GM12878 (cell line): ENCODE measurements around the gene UVRAG. TPM values are rescaled to one million over a fixed set of nuclear protein-coding genes. Genes with fewer than 3 reads are reported as not detected.

Experiments used
- ATAC-seq: fragments of 200-7000 bp; cut with Tn5 transposase; 3 replicates; pipeline ENCODE4 v1.9.1; 2020; ENCODE audit warnings: mild to moderate bottlenecking, moderate library complexity
- BruUV-seq: library from RNA; stranded (reverse); fragments of 400-500 nt; replicated peaks from 2 replicates; lab custom pipeline; 2021; lab: Mats Ljungman, UMichigan
- CTCF ChIA-PET: fragments of 300-600 bp; sonication (Branson Sonifier 250); formaldehyde crosslinking; extraction: SDS; loops from one replicate; lab custom pipeline; 2021; ENCODE audit warnings: inconsistent platforms; lab: Yijun Ruan, JAX
- POLR2A ChIA-PET: fragments of 350-600 bp; formaldehyde crosslinking; extraction: SDS; loops from one replicate; lab custom pipeline; 2021; ENCODE audit warnings: inconsistent platforms; lab: Charles Lee
- RAD21 ChIA-PET: fragments of 300-600 bp; sonication (Branson Sonifier 250); formaldehyde crosslinking; loops from one replicate; lab custom pipeline; 2023; ENCODE audit warnings: antibody characterized with exemption; ENCODE audit not compliant: unreplicated experiment; lab: Charles Lee
- SMC1A ChIA-PET: fragments of 300-600 bp; sonication (Branson Sonifier 250); formaldehyde crosslinking; loops from one replicate; lab custom pipeline; 2023; ENCODE audit not compliant: unreplicated experiment, uncharacterized antibody; lab: Charles Lee
- DNase-seq: peaks from one replicate; pipeline ENCODE4 v3.0.0-alpha.2; 2011; ENCODE audit warnings: low read depth, low spot score
- FAIRE-seq: peaks from 3 replicates; lab custom pipeline; 2011; peaks lifted over from hg19 to GRCh38; lab: Jason Lieb, UNC
- H2AFZ ChIP-seq: 2 replicates; pipeline ENCODE4 v1.6.0; 2011; ENCODE audit warnings: low read depth, low read length, control low read depth; ENCODE audit not compliant: control insufficient read depth
- H3K27ac ChIP-seq: 2 replicates; pipeline ENCODE4 v1.5.1; 2011; ENCODE audit warnings: control low read depth; ENCODE audit not compliant: control insufficient read depth, insufficient read depth
- H3K27me3 ChIP-seq, 2 experiments: replicated peaks in 1 of 2; 2 replicates each; pipeline versions ENCODE4 v1.6.0 to v1.6.1; 2011; ENCODE audit warnings: low read length in 1 of 2; ENCODE audit not compliant: control insufficient read depth in 2 of 2, insufficient read depth in 2 of 2
- H3K36me3 ChIP-seq, 2 experiments: 2 replicates each; pipeline ENCODE4 v1.5.1; 2011; ENCODE audit warnings: low read length in 1 of 2; ENCODE audit not compliant: control insufficient read depth in 2 of 2, insufficient read depth in 2 of 2
- H3K4me1 ChIP-seq: 2 replicates; pipeline ENCODE4 v1.6.1; 2011; ENCODE audit warnings: mild to moderate bottlenecking, low read length, moderate library complexity, mixed read lengths; ENCODE audit not compliant: control insufficient read depth, insufficient read depth
- H3K4me2 ChIP-seq: 2 replicates; pipeline ENCODE4 v1.6.0; 2011; ENCODE audit warnings: control low read depth; ENCODE audit not compliant: control insufficient read depth, insufficient read depth
- H3K4me3 ChIP-seq: fragments of 200-600 bp; sonication (generic); 2 replicates; pipeline ENCODE4 v1.5.1; 2016
- H3K79me2 ChIP-seq: 2 replicates; pipeline ENCODE4 v1.6.0; 2011; ENCODE audit warnings: low read length; ENCODE audit not compliant: control insufficient read depth, insufficient read depth
- H3K9ac ChIP-seq: 2 replicates; pipeline ENCODE4 v1.8.0; 2011; ENCODE audit warnings: low read length, control low read depth, mixed read lengths; ENCODE audit not compliant: control insufficient read depth, insufficient read depth
- H3K9me3 ChIP-seq: replicated peaks from 3 replicates; pipeline ENCODE4 v1.5.1; 2011; ENCODE audit warnings: mild to moderate bottlenecking, low read length; ENCODE audit not compliant: control insufficient read depth, insufficient read depth
- H4K20me1 ChIP-seq: 2 replicates; pipeline ENCODE4 v1.6.0; 2011; ENCODE audit not compliant: control insufficient read depth, insufficient read depth
- CTCF ChIP-seq, 3 experiments: IDR thresholded peaks in 2 of 3; conservative IDR thresholded peaks in 1 of 3; 2 replicates each; pipeline ENCODE4 v1.5.1; 2011; ENCODE audit warnings: low read depth in 3 of 3, low read length in 3 of 3, mild to moderate bottlenecking in 3 of 3, control low read depth in 2 of 3, moderate library complexity in 2 of 3, inconsistent platforms in 1 of 3, mixed read lengths in 1 of 3; ENCODE audit not compliant: control insufficient read depth in 2 of 3, insufficient read depth in 1 of 3; ENCODE audit errors: extremely low read depth in 1 of 3
- RAD21 ChIP-seq: IDR thresholded peaks from 2 replicates; pipeline ENCODE4 v1.6.1; 2011; ENCODE audit warnings: mild to moderate bottlenecking, low read depth, low read length, moderate library complexity; ENCODE audit not compliant: insufficient read depth
- SMC3 ChIP-seq: IDR thresholded peaks from 2 replicates; pipeline ENCODE4 v1.6.1; 2011; ENCODE audit warnings: low read length, improper control_type of control experiment, borderline replicate concordance
- ZNF274 ChIP-seq: IDR thresholded peaks from one replicate; pipeline ENCODE4 v1.8.0; 2011; ENCODE audit not compliant: insufficient read length, insufficient read depth
- WGBS: methylation state at CpG from one replicate; pipeline ENCODE4 v1.1.6; 2016; ENCODE audit warnings: low lambda C conversion rate; ENCODE audit not compliant: insufficient replicate concordance, insufficient coverage; ENCODE audit errors: missing lambda C conversion rate; 5-methylcytosine and 5-hydroxymethylcytosine counted together
- in situ Hi-C: fragments of 300-500 bp; cut with MboI; formaldehyde crosslinking; loops from 9 replicates; pipeline ENCODE4 v1.14.3; 2018; ENCODE audit warnings: mixed read lengths
- intact Hi-C: fragments of 100-400 bp; cut with micrococcal nuclease; formaldehyde crosslinking; loops from one replicate; pipeline ENCODE4 v1.14.2; 2022; ENCODE audit not compliant: unreplicated experiment
- polyA plus RNA-seq, 11 experiments: library from polyadenylated mRNA; depleted of rRNA in 4 of 11; unstranded in 6 of 11; stranded (reverse) in 5 of 11; fragments of >200 nt; fragmentation: Nextera tagmentation in 4 of 11; fragmentation: Illumina TruSeq in 1 of 11; extraction: Ambion mirVana in 4 of 11; extraction: Trizol in 1 of 11; gene quantifications; 1 replicate in 1 of 11; 2 replicates in 10 of 11; pipeline versions ENCODE4 v1.2.1 to v1.2.3, GENCODE V29; 2011 to 2016; ENCODE audit warnings: inconsistent platforms in 2 of 11, missing spikeins in 2 of 11, low read depth in 1 of 11
- total RNA-seq, 4 experiments: library from RNA; depleted of rRNA in 3 of 4; stranded (reverse); fragments of >200 nt in 3 of 4; fragmentation: Illumina TruSeq in 1 of 4; extraction: Trizol in 1 of 4; gene quantifications; 2 replicates each; pipeline versions ENCODE4 v1.2.1 to v1.2.3, GENCODE V29; 2013 to 2021

Gene UVRAG
- total and polyA plus RNA-seq, 10 of the 15 experiments (the other 5 are each of a cell fraction or from before 2014, with no cell fraction given): 7.0 to 43.4 (median 37.0) TPM

- ChIA-PET CTCF (interaction anchor here (0.6 to 9.4 kb wide), 25 partner anchors 11 to 284 kb away, joined by 3 to 234 read pairs (median 5); partner anchors contain the start of gene UVRAG), SMC1A (interaction anchor here (0.6 to 13.5 kb wide), 23 partner anchors 11 to 285 kb away, joined by 3 to 238 read pairs (median 4); partner anchors contain the start of gene UVRAG), RAD21 (interaction anchor here (0.9 to 13.5 kb wide), 15 partner anchors 12 to 285 kb away, joined by 3 to 172 read pairs (median 6); partner anchors contain the start of gene UVRAG), POLR2A (interaction anchor here (0.6 to 2.1 kb wide), 6 partner anchors 44 to 66 kb away, joined by 3 to 10 read pairs (median 3); partner anchors contain the start of gene UVRAG)
- no peak overlapping the region for H3K9ac ChIP-seq
- WGBS: 19% methylated on average over 6 of the region's 6 CpGs
- H3K27ac ChIP-seq: no peak overlapping the region
- TF ChIP-seq SMC3 (peak; percentile 88; the same call in 1 of the 2 replicates), RAD21 (peak; percentile 84), ZNF274 (no peak), CTCF (IDR thresholded peaks at IDR 0.05 in 2 of 3, conservative IDR thresholded peaks at IDR 0.05 in 1 of 3; ENCODE audit: control insufficient read depth in 2 of 3, extremely low read depth in 1 of 3, insufficient read depth in 1 of 3, low read depth in 3 of 3, low read length in 3 of 3) (peak; percentile 50 to 65 (median 65); a peak in 5 of 6 replicates)
- in situ Hi-C loops (loop anchor here (5.0 to 10.0 kb wide), 2 partner anchors 61 to 153 kb away; partner anchors contain the start of gene MOGAT2), intact Hi-C loops (loop anchor here (1.0 kb wide), 1 partner anchor 65 kb away; no protein-coding TSS in a partner anchor)
- H2AFZ ChIP-seq: no peak overlapping the region
- peak; percentile 24 for DNase-seq
- H4K20me1 ChIP-seq: no peaks in the 10 kb centered on the region; the same call in 1 of the 2 replicates
- peak; percentile 47 for FAIRE-seq
- H3K27me3 ChIP-seq: no peaks in the 10 kb centered on the region
- H3K79me2 ChIP-seq: peaks cover 53% of the 10 kb centered on the region
- peaks cover 0 to 1% of the 10 kb centered on the region in 2 experiments; a peak in 2 of 4 replicates for H3K36me3 ChIP-seq
- BruUV-seq: no TSS peak
- H3K9me3 ChIP-seq: no peaks in the 10 kb centered on the region; the same call in 2 of the 3 replicates
- no peak overlapping the region for H3K4me2 ChIP-seq
- peaks cover 15% of the 10 kb centered on the region for H3K4me1 ChIP-seq
- no peak overlapping the region for H3K4me3 ChIP-seq
- ATAC-seq: peak; percentile 84
These were observed 52.9 kb downstream of the UVRAG start for GRCh38 chr11:75867778-75868374.
